H1 (cell line): Measurements from ENCODE around the gene MAPT. TPM values are rescaled to one million over a fixed set of nuclear protein-coding genes. Genes with fewer than 3 reads are reported as not detected.
"Not testable (repeated sequence)": the region's sequence is repeated elsewhere in the genome, so short reads cannot be mapped to it uniquely, and the experiment has no call there.

ENCODE experiments used
- CTCF ChIA-PET: fragments of 300-600 bp; sonication (Branson Sonifier 250); formaldehyde crosslinking; loops from one replicate; lab custom pipeline; 2021; ENCODE audit not compliant: partially characterized antibody; lab: Charles Lee
- POLR2A ChIA-PET: fragments of 300-600 bp; sonication (Branson Sonifier 250); formaldehyde crosslinking; loops from one replicate; lab custom pipeline; 2021; ENCODE audit warnings: inconsistent platforms; ENCODE audit not compliant: partially characterized antibody; lab: Charles Lee
- DNase-seq, 2 experiments: peaks; one replicate each; pipeline versions ENCODE4 v3.0.0 to v3.0.0-alpha.2; 2010 to 2022; ENCODE audit warnings: low spot score in 2 of 2, low read depth in 1 of 2, mixed read lengths in 1 of 2
- FAIRE-seq: peaks from 2 replicates; lab custom pipeline; 2011; peaks lifted over from hg19 to GRCh38; lab: Jason Lieb, UNC
- H2AFZ ChIP-seq: 2 replicates; pipeline ENCODE4 v1.8.1; 2012; ENCODE audit warnings: low read length, inconsistent platforms
- H2AK5ac ChIP-seq: 2 replicates; pipeline ENCODE4 v1.6.1; 2013; ENCODE audit warnings: low read depth, low read length
- H2BK120ac ChIP-seq: replicated peaks from 2 replicates; pipeline ENCODE3; 2013; ENCODE audit warnings: low read depth, low read length, inconsistent platforms
- H2BK12ac ChIP-seq: 2 replicates; pipeline ENCODE4 v1.6.1; 2013; ENCODE audit warnings: low read depth, low read length
- H2BK15ac ChIP-seq: 2 replicates; pipeline ENCODE4 v1.6.1; 2013; ENCODE audit warnings: low read length
- H2BK20ac ChIP-seq: 2 replicates; pipeline ENCODE4 v1.6.1; 2013; ENCODE audit warnings: low read length
- H2BK5ac ChIP-seq: 2 replicates; pipeline ENCODE4 v1.6.1; 2013; ENCODE audit warnings: low read depth, low read length
- H3K14ac ChIP-seq: 2 replicates; pipeline ENCODE4 v1.6.1; 2013; ENCODE audit warnings: inconsistent platforms; ENCODE audit not compliant: insufficient read length
- H3K18ac ChIP-seq: 2 replicates; pipeline ENCODE4 v1.6.1; 2013; ENCODE audit warnings: low read length; ENCODE audit errors: extremely low read depth
- H3K23ac ChIP-seq: 2 replicates; pipeline ENCODE4 v1.6.1; 2013; ENCODE audit warnings: inconsistent platforms; ENCODE audit not compliant: insufficient read length
- H3K23me2 ChIP-seq: 2 replicates; pipeline ENCODE4 v1.6.1; 2013; ENCODE audit warnings: low read depth, low read length
- H3K27ac ChIP-seq: 2 replicates; pipeline ENCODE4 v1.6.1; 2011; ENCODE audit warnings: low read depth, low read length, inconsistent platforms
- H3K27me3 ChIP-seq, 4 experiments: replicated peaks in 1 of 4; 1 replicate in 1 of 4; 2 replicates in 3 of 4; pipeline versions ENCODE4 v1.6.1 to v1.8.1; 2011 to 2013; ENCODE audit warnings: low read length in 3 of 4, mild to moderate bottlenecking in 3 of 4, inconsistent platforms in 2 of 4, mixed read lengths in 2 of 4, moderate library complexity in 1 of 4; ENCODE audit not compliant: control insufficient read depth in 3 of 4, insufficient read depth in 3 of 4; ENCODE audit errors: extremely low read depth in 1 of 4
- H3K36me3 ChIP-seq, 4 experiments: 2 replicates each; pipeline versions ENCODE4 v1.6.1 to v1.8.1; 2011 to 2013; ENCODE audit warnings: mild to moderate bottlenecking in 4 of 4, low read length in 3 of 4, moderate library complexity in 2 of 4, control low read depth in 1 of 4, inconsistent platforms in 1 of 4; ENCODE audit not compliant: insufficient read depth in 4 of 4, control insufficient read depth in 2 of 4
- H3K4ac ChIP-seq: replicated peaks from 2 replicates; pipeline ENCODE3; 2013; ENCODE audit warnings: low read length, low read depth, mixed read lengths, inconsistent platforms; ENCODE audit not compliant: insufficient read length
- H3K4me1 ChIP-seq, 4 experiments: replicated peaks in 1 of 4; 1 replicate in 1 of 4; 2 replicates in 3 of 4; pipeline versions ENCODE4 v1.6.1 to v1.8.1; 2011 to 2013; ENCODE audit warnings: low read length in 3 of 4, inconsistent platforms in 2 of 4, mixed read lengths in 1 of 4; ENCODE audit not compliant: insufficient read depth in 4 of 4, control insufficient read depth in 3 of 4
- H3K4me2 ChIP-seq, 2 experiments: 2 replicates each; pipeline versions ENCODE4 v1.6.1 to v1.8.1; 2011 to 2013; ENCODE audit warnings: low read depth in 2 of 2, low read length in 2 of 2, control low read depth in 1 of 2, inconsistent platforms in 1 of 2, mild to moderate bottlenecking in 1 of 2; ENCODE audit not compliant: insufficient read depth in 1 of 2
- H3K4me3 ChIP-seq, 4 experiments: fragments of 200-600, 300-600 bp in 1 of 4; sonication (generic), shearing (Covaris generic), sonication (Bioruptor Twin) in 1 of 4; 2 replicates each; pipeline versions ENCODE4 v1.5.1 to v1.8.1; 2011 to 2016; ENCODE audit warnings: low read length in 4 of 4, low read depth in 3 of 4, control low read depth in 2 of 4, inconsistent platforms in 2 of 4, mild to moderate bottlenecking in 2 of 4, mixed read lengths in 1 of 4, moderate library complexity in 1 of 4; ENCODE audit not compliant: insufficient read depth in 2 of 4; ENCODE audit errors: extremely low read depth in 1 of 4
- H3K56ac ChIP-seq: replicated peaks from 2 replicates; pipeline ENCODE3; 2013; ENCODE audit warnings: low read depth, mild to moderate bottlenecking, mixed read lengths, low read length, inconsistent platforms; ENCODE audit not compliant: insufficient read length
- H3K79me1 ChIP-seq: 2 replicates; pipeline ENCODE4 v1.6.1; 2013; ENCODE audit warnings: low read depth, low read length, control low read depth
- H3K79me2 ChIP-seq, 2 experiments: 2 replicates each; pipeline versions ENCODE4 v1.6.1 to v1.8.1; 2012 to 2013; ENCODE audit warnings: low read length in 2 of 2, mild to moderate bottlenecking in 2 of 2, inconsistent platforms in 1 of 2; ENCODE audit not compliant: insufficient read depth in 2 of 2, control insufficient read depth in 1 of 2
- H3K9ac ChIP-seq, 4 experiments: replicated peaks in 1 of 4; 1 replicate in 1 of 4; 2 replicates in 3 of 4; pipeline versions ENCODE4 v1.6.1 to v1.8.1; 2011 to 2013; ENCODE audit warnings: low read depth in 3 of 4, low read length in 3 of 4, control low read depth in 2 of 4, mild to moderate bottlenecking in 2 of 4, moderate library complexity in 2 of 4, inconsistent platforms in 1 of 4; ENCODE audit errors: extremely low read depth in 1 of 4
- H3K9me3 ChIP-seq, 2 experiments: 2 replicates each; pipeline versions ENCODE4 v1.6.1 to v1.8.1; 2012 to 2013; ENCODE audit warnings: mild to moderate bottlenecking in 2 of 2, moderate library complexity in 2 of 2, control low read depth in 1 of 2, inconsistent platforms in 1 of 2, low read depth in 1 of 2, low read length in 1 of 2, mixed read lengths in 1 of 2; ENCODE audit not compliant: insufficient read depth in 2 of 2
- H4K20me1 ChIP-seq, 2 experiments: replicated peaks in 1 of 2; 2 replicates each; pipeline versions ENCODE3 to v1.8.1; 2011 to 2013; ENCODE audit warnings: inconsistent platforms in 2 of 2, low read length in 2 of 2, mild to moderate bottlenecking in 1 of 2; ENCODE audit not compliant: insufficient read depth in 2 of 2, control insufficient read depth in 1 of 2
- H4K5ac ChIP-seq: 2 replicates; pipeline ENCODE4 v1.6.1; 2013; ENCODE audit warnings: low read length, low read depth, mixed read lengths, inconsistent platforms; ENCODE audit not compliant: insufficient read length
- H4K8ac ChIP-seq: 2 replicates; pipeline ENCODE4 v1.8.0; 2013; ENCODE audit warnings: mild to moderate bottlenecking, moderate library complexity, low read length, inconsistent platforms; ENCODE audit not compliant: insufficient read depth; ENCODE audit errors: extremely low read depth
- H4K91ac ChIP-seq: replicated peaks from 2 replicates; pipeline ENCODE3; 2013; ENCODE audit warnings: low read length, mixed read lengths, inconsistent platforms; ENCODE audit not compliant: insufficient read length
- WGBS, 2 experiments: shearing (Covaris generic) in 1 of 2; methylation state at CpG; one replicate each; pipeline versions ENCODE4 v1.1.6 to v1.1.7; 2013 to 2015; ENCODE audit warnings: low lambda C conversion rate in 2 of 2, mixed read lengths in 2 of 2, inconsistent platforms in 1 of 2, low coverage in 1 of 2, missing lambda C conversion rate in 1 of 2; ENCODE audit not compliant: insufficient replicate concordance in 2 of 2, insufficient coverage in 1 of 2, insufficient read length in 1 of 2; ENCODE audit errors: extremely low coverage in 1 of 2, missing lambda C conversion rate in 1 of 2; 5-methylcytosine and 5-hydroxymethylcytosine counted together
- polyA plus RNA-seq, 7 experiments: library from polyadenylated mRNA; depleted of rRNA in 3 of 7; stranded (reverse) in 5 of 7; unstranded in 2 of 7; fragments of >200 nt in 5 of 7; fragments of 200-250 nt in 2 of 7; gene quantifications; 1 replicate in 5 of 7; 2 replicates in 1 of 7; 4 replicates in 1 of 7; pipeline versions ENCODE4 v1.2.1 to v1.2.3, GENCODE V29; 2011 to 2013; ENCODE audit warnings: missing spikeins in 2 of 7, mixed read lengths in 2 of 7
- total RNA-seq: library from RNA; stranded (reverse); fragmentation: NEBNext Ultra II Directional; extraction: Animal tissue kit (Norgen Biotek cat#: 25700); gene quantifications from 2 replicates; pipeline ENCODE4 v1.2.1, GENCODE V29; 2021

Gene MAPT
- total and polyA plus RNA-seq, 2 of the 8 experiments (the other 6 are each of a cell fraction or from before 2014, with no cell fraction given), result 0.54 to 1.7 TPM

DNA sequence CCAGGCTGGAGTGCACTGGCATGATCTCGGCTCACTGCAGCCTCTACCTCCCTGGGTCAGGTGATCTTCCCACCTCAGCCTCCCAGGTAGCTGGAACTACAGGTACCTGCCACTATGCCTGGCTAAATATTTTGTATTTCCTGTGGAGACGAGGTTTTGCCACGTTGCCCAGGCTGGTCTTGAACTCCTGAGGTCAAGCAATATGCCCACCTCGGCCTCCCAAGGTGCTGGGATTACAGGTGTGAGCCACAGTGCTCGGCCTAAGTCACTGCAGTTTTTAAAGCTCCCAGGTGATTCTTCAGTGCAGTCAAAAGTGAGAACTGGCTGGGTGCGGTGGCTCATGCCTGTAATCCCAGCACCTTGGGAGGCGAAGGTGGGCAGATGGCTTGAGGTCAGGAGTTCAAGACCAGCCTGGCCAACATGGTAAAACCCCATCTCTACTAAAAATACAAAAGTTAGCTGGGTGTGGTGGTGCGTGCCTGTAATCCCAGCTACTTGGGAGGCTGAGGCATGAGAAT lies 125.1 kb downstream of the MAPT start:
- H3K9me3 ChIP-seq, H2BK20ac ChIP-seq, H3K27me3 ChIP-seq, H2BK15ac ChIP-seq, H2BK5ac ChIP-seq, H3K23me2 ChIP-seq, H2AFZ ChIP-seq, H3K4me3 ChIP-seq, H3K4me2 ChIP-seq, H4K91ac ChIP-seq, H3K79me2 ChIP-seq, H3K27ac ChIP-seq, H4K8ac ChIP-seq, H3K14ac ChIP-seq, H3K79me1 ChIP-seq, H2BK12ac ChIP-seq, H2BK120ac ChIP-seq, H3K4ac ChIP-seq, H3K4me1 ChIP-seq, H3K56ac ChIP-seq, H2AK5ac ChIP-seq, H4K5ac ChIP-seq, H3K23ac ChIP-seq, H4K20me1 ChIP-seq, H3K9ac ChIP-seq, FAIRE-seq, H3K36me3 ChIP-seq, DNase-seq, H3K18ac ChIP-seq: not testable (repeated sequence)
- ChIA-PET CTCF (interaction anchor here (0.6 to 2.3 kb wide), 4 partner anchors 11 to 805 kb away, joined by 3 to 7 read pairs (median 4); no protein-coding TSS in a partner anchor), POLR2A (interaction anchor here (0.5 kb wide), 1 partner anchor 26 kb away, joined by 3 read pairs; no protein-coding TSS in a partner anchor)
- WGBS, 2 experiments, result 91% methylated on average over 8 of the region's 8 CpGs; no CpG with 5 or more reads in 1 of the 2 experiments
